ENCODE data around the gene HOGA1.
"Not testable (repeated sequence)": the region's sequence is repeated elsewhere in the genome, so short reads cannot be mapped to it uniquely, and the experiment has no call there.

HOGA1 gene

GRCh38 chr10:97623277-97623676, 39.1 kb downstream of the HOGA1 start:
- H3K36me3 ChIP-seq (ENCODE audit: insufficient read depth, low read length), result peaks cover 5% of the 10 kb centered on the region
- no peaks in the 10 kb centered on the region for H3K27me3 ChIP-seq (ENCODE audit: insufficient read depth, low read length)
- no peaks in the 10 kb centered on the region for H3K9me3 ChIP-seq (ENCODE audit: low read length)
- no peaks in the 10 kb centered on the region for H3K4me1 ChIP-seq (ENCODE audit: insufficient read depth, low read length)
- no peak overlapping the region for H3K4me3 ChIP-seq (ENCODE audit: low read length)
- H2AFZ ChIP-seq (ENCODE audit: low read depth, low read length), result no peak overlapping the region

- Histone ChIP-seq H2AFZ (ENCODE audit: low read depth, low read length) (no peak overlapping the region), H3K9me3 (ENCODE audit: low read length) (no peaks in the 10 kb centered on the region), H3K36me3 (ENCODE audit: insufficient read depth, low read length) (peaks cover 2% of the 10 kb centered on the region), H3K4me3 (ENCODE audit: low read length) (no peak overlapping the region), H3K4me1 (ENCODE audit: insufficient read depth, low read length) (no peaks in the 10 kb centered on the region), H3K27me3 (ENCODE audit: insufficient read depth, low read length) (no peaks in the 10 kb centered on the region)
Measured at GRCh38 chr10:97627731-97628130, 43.5 kb downstream of the HOGA1 start.

GRCh38 chr10:97628228-97628627, 44.0 kb downstream of the HOGA1 start:
- Histone ChIP-seq H3K4me1 (ENCODE audit: insufficient read depth, low read length) (no peaks in the 10 kb centered on the region), H3K27me3 (ENCODE audit: insufficient read depth, low read length) (no peaks in the 10 kb centered on the region), H3K36me3 (ENCODE audit: insufficient read depth, low read length) (peaks cover 2% of the 10 kb centered on the region), H3K9me3 (ENCODE audit: low read length) (no peaks in the 10 kb centered on the region), H2AFZ (ENCODE audit: low read depth, low read length) (no peak overlapping the region), H3K4me3 (ENCODE audit: low read length) (no peak overlapping the region)

GRCh38 chr10:97629289-97629688, 45.1 kb downstream of the HOGA1 start:
- peaks cover 2% of the 10 kb centered on the region for H3K36me3 ChIP-seq (ENCODE audit: insufficient read depth, low read length)
- H3K4me3 ChIP-seq (ENCODE audit: low read length), result no peak overlapping the region
- H3K27me3 ChIP-seq (ENCODE audit: insufficient read depth, low read length), result no peaks in the 10 kb centered on the region
- no peaks in the 10 kb centered on the region for H3K9me3 ChIP-seq (ENCODE audit: low read length)
- peaks cover 2% of the 10 kb centered on the region for H3K4me1 ChIP-seq (ENCODE audit: insufficient read depth, low read length)
- no peak overlapping the region for H2AFZ ChIP-seq (ENCODE audit: low read depth, low read length)

- H3K4me3 ChIP-seq (ENCODE audit: low read length), result no peak overlapping the region
- no peaks in the 10 kb centered on the region for H3K27me3 ChIP-seq (ENCODE audit: insufficient read depth, low read length)
- H3K4me1 ChIP-seq (ENCODE audit: insufficient read depth, low read length), result peaks cover 2% of the 10 kb centered on the region
- no peak overlapping the region for H2AFZ ChIP-seq (ENCODE audit: low read depth, low read length)
- peaks cover 2% of the 10 kb centered on the region for H3K36me3 ChIP-seq (ENCODE audit: insufficient read depth, low read length)
- H3K9me3 ChIP-seq (ENCODE audit: low read length), result no peaks in the 10 kb centered on the region
Measured at GRCh38 chr10:97631098-97631497, 46.9 kb downstream of the HOGA1 start.

- Histone ChIP-seq H3K9me3 (ENCODE audit: low read length) (no peaks in the 10 kb centered on the region), H2AFZ (ENCODE audit: low read depth, low read length) (peak within 1 kb of the TSS; percentile 91), H3K36me3 (ENCODE audit: insufficient read depth, low read length) (peaks cover 2% of the 10 kb centered on the region), H3K27me3 (ENCODE audit: insufficient read depth, low read length) (no peaks in the 10 kb centered on the region), H3K4me3 (ENCODE audit: low read length) (peak within 1 kb of the TSS; percentile 86), H3K4me1 (ENCODE audit: insufficient read depth, low read length) (peaks cover 2% of the 10 kb centered on the region)
Measured at GRCh38 chr10:97632949-97633884, 49.0 kb downstream of the HOGA1 start, which contains the start of gene MORN4. MORN4 (minus strand) TSS chr10:97633500; CDS start chr10:97619653, 13,847 bp downstream.

GRCh38 chr10:97633921-97634320, 49.7 kb downstream of the HOGA1 start:
- H2AFZ ChIP-seq (ENCODE audit: low read depth, low read length), result peak overlapping the region; percentile 91
- no peaks in the 10 kb centered on the region for H3K27me3 ChIP-seq (ENCODE audit: insufficient read depth, low read length)
- H3K36me3 ChIP-seq (ENCODE audit: insufficient read depth, low read length), result peaks cover 2% of the 10 kb centered on the region
- H3K9me3 ChIP-seq (ENCODE audit: low read length), result no peaks in the 10 kb centered on the region
- H3K4me3 ChIP-seq (ENCODE audit: low read length), result no peak overlapping the region
- H3K4me1 ChIP-seq (ENCODE audit: insufficient read depth, low read length), result peaks cover 2% of the 10 kb centered on the region

GRCh38 chr10:97635577-97635976, 51.4 kb downstream of the HOGA1 start:
- peaks cover 2% of the 10 kb centered on the region for H3K4me1 ChIP-seq (ENCODE audit: insufficient read depth, low read length)
- H3K4me3 ChIP-seq (ENCODE audit: low read length), result no peak overlapping the region
- H3K36me3 ChIP-seq (ENCODE audit: insufficient read depth, low read length), result no peaks in the 10 kb centered on the region
- H3K9me3 ChIP-seq (ENCODE audit: low read length), result no peaks in the 10 kb centered on the region
- no peaks in the 10 kb centered on the region for H3K27me3 ChIP-seq (ENCODE audit: insufficient read depth, low read length)
- H2AFZ ChIP-seq (ENCODE audit: low read depth, low read length), result no peak overlapping the region

- H3K36me3 ChIP-seq (ENCODE audit: insufficient read depth, low read length); H3K4me3 ChIP-seq (ENCODE audit: low read length); H2AFZ ChIP-seq (ENCODE audit: low read depth, low read length); H3K27me3 ChIP-seq (ENCODE audit: insufficient read depth, low read length); H3K9me3 ChIP-seq (ENCODE audit: low read length); H3K4me1 ChIP-seq (ENCODE audit: insufficient read depth, low read length): not testable (repeated sequence)
Measured at GRCh38 chr10:97639090-97639489, 54.9 kb downstream of the HOGA1 start.

- Histone ChIP-seq H3K4me1 (ENCODE audit: insufficient read depth, low read length) (peaks cover 7% of the 10 kb centered on the region), H3K27me3 (ENCODE audit: insufficient read depth, low read length) (no peaks in the 10 kb centered on the region), H3K9me3 (ENCODE audit: low read length) (no peaks in the 10 kb centered on the region), H2AFZ (ENCODE audit: low read depth, low read length) (peak within 1 kb of the TSS; percentile 31), H3K4me3 (ENCODE audit: low read length) (peak within 1 kb of the TSS; percentile 75), H3K36me3 (ENCODE audit: insufficient read depth, low read length) (peaks cover 15% of the 10 kb centered on the region)
Measured at GRCh38 chr10:97640174-97640867, 56.1 kb downstream of the HOGA1 start, which contains the start of gene PI4K2A. PI4K2A (plus strand) TSS chr10:97640671; CDS start chr10:97640743, 72 bp downstream.

GRCh38 chr10:97640868-97641811, 57.0 kb downstream of the HOGA1 start:
- H3K4me1 ChIP-seq (ENCODE audit: insufficient read depth, low read length), result peaks cover 7% of the 10 kb centered on the region
- peak overlapping the region; percentile 75 for H3K4me3 ChIP-seq (ENCODE audit: low read length)
- no peaks in the 10 kb centered on the region for H3K27me3 ChIP-seq (ENCODE audit: insufficient read depth, low read length)
- no peaks in the 10 kb centered on the region for H3K9me3 ChIP-seq (ENCODE audit: low read length)
- H3K36me3 ChIP-seq (ENCODE audit: insufficient read depth, low read length), result peaks cover 19% of the 10 kb centered on the region
- H2AFZ ChIP-seq (ENCODE audit: low read depth, low read length), result peak overlapping the region; percentile 31

GRCh38 chr10:97642471-97643159, 58.4 kb downstream of the HOGA1 start:
- not testable (repeated sequence) for H3K9me3 ChIP-seq (ENCODE audit: low read length); H3K4me3 ChIP-seq (ENCODE audit: low read length); H2AFZ ChIP-seq (ENCODE audit: low read depth, low read length); H3K27me3 ChIP-seq (ENCODE audit: insufficient read depth, low read length)
- Histone ChIP-seq H3K36me3 (ENCODE audit: insufficient read depth, low read length) (peaks cover 21% of the 10 kb centered on the region), H3K4me1 (ENCODE audit: insufficient read depth, low read length) (peaks cover 11% of the 10 kb centered on the region)

Measured in neuron (in vitro differentiated cells).